Measurements from ENCODE around the gene ABO. TPM values are rescaled to one million over a fixed set of nuclear protein-coding genes. Genes with fewer than 3 reads are reported as not detected.
A peak's percentile ranks its signal among the peaks of the same experiment; 100 is the strongest.

The ABO gene
- total and polyA plus RNA-seq, 9 of the 15 experiments (the other 6 are each of a cell fraction or from before 2014, with no cell fraction given), result 5.0 to 21.9 (median 11.9) TPM

- Histone ChIP-seq H3K79me2 (ENCODE audit: control insufficient read depth, insufficient read depth, low read length) (peaks cover 66% of the 10 kb centered on the region), H3K27ac (ENCODE audit: extremely low read depth, low read depth, low read length) (peak overlapping the region; percentile 84), H3K36me3 (ENCODE audit: control insufficient read depth, insufficient read depth, low read length) (peaks cover 18% of the 10 kb centered on the region), H3K9me1 (ENCODE audit: control insufficient read depth, insufficient read depth, low read length) (no peaks in the 10 kb centered on the region), H3K4me2 (ENCODE audit: insufficient read depth, low read length) (peak overlapping the region; percentile 79), H3K9ac (ENCODE audit: insufficient read depth in 1 of 2, low read depth in 2 of 2, low read length in 2 of 2) (peak overlapping the region; percentile 83 to 96), H2AFZ (ENCODE audit: low read depth, low read length) (peak overlapping the region; percentile 42), H4K20me1 (replicated peaks; ENCODE audit: control insufficient read depth, insufficient read depth, low read length) (no peaks in the 10 kb centered on the region), H3K4me1 (replicated peaks in 1 of 2; ENCODE audit: control insufficient read depth in 2 of 2, insufficient read depth in 2 of 2, low read length in 2 of 2) (peaks cover 41% of the 10 kb centered on the region in 2 experiments), H3K27me3 (ENCODE audit: control insufficient read depth in 2 of 2, insufficient read depth in 2 of 2, low read length in 2 of 2) (no peaks in the 10 kb centered on the region), H3K4me3 (peak overlapping the region; percentile 75), H3K9me3 (replicated peaks; ENCODE audit: control insufficient read depth, insufficient read depth, low read depth, low read length) (peaks cover 7% of the 10 kb centered on the region; the same call in 1 of the 2 replicates)
- DNase-seq (ENCODE audit: extremely low read depth in 1 of 4, low spot score in 3 of 4), result peak in 1 of 4 experiments; percentile 37
- FAIRE-seq, result no peak
- CTCF ChIA-PET (ENCODE audit: low intra/inter-chr PET ratio), result interaction anchor here (0.6 kb wide), 1 partner anchor 29 kb away, joined by 3 read pairs; no protein-coding TSS in a partner anchor
- under 1% methylated on average over 25 of the region's 60 CpGs for WGBS (ENCODE audit: insufficient coverage, low coverage, missing lambda C conversion rate)
- POLR2A ChIA-PET, result interaction anchor here (0.5 to 2.2 kb wide), 4 partner anchors 16 to 76 kb away, joined by 3 to 6 read pairs (median 4); no protein-coding TSS in a partner anchor
- BruUV-seq (replicated peaks), result no TSS peak
- peak; percentile 55 for ATAC-seq
- intact Hi-C loops (cut with micrococcal nuclease) (loop anchor here (5.0 to 10.0 kb wide), 2 partner anchors 50 to 87 kb away; no protein-coding TSS in a partner anchor), in situ Hi-C loops (cut with MboI) (no loop called here)
- TF ChIP-seq NKRF (IDR thresholded peaks at IDR 0.05; ENCODE audit: borderline replicate concordance), result no peak
- peak; percentile 23; the same call in 1 of the 2 replicates for TF ChIP-seq THAP7 (CRISPR knock-in tag; IDR thresholded peaks at IDR 0.05)
- TF ChIP-seq ZBTB17 (CRISPR knock-in tag; IDR thresholded peaks at IDR 0.05), result 0 out of 2 replicates have a peak, but pooled peaks have one; percentile 28
- 0 out of 2 replicates have a peak, but pooled peaks have one; percentile 51 for TF ChIP-seq SMAD4 (CRISPR knock-in tag; conservative IDR thresholded peaks at IDR 0.05)
- no peak for TF ChIP-seq ZFP30 (CRISPR knock-in tag; IDR thresholded peaks at IDR 0.05; ENCODE audit: borderline replicate concordance)
- TF ChIP-seq E2F6 (IDR thresholded peaks at IDR 0.05; ENCODE audit: borderline replicate concordance in 1 of 2, extremely low read depth in 1 of 2, insufficient read depth in 1 of 2, insufficient read length in 1 of 2, low read depth in 1 of 2, low read length in 1 of 2, poor library complexity in 1 of 2, severe bottlenecking in 1 of 2), result peak in 1 of 2 experiments; percentile 58
- TF ChIP-seq CTBP1 (IDR thresholded peaks at IDR 0.05; ENCODE audit: borderline replicate concordance), result 0 out of 2 replicates have a peak, but pooled peaks have one; percentile 16
These were observed 531 bp downstream of the ABO start for GRCh38 chr9:133274236-133275104.

Measured in K562 (cell line).